NB4 (cell line): ENCODE measurements around the gene MRPL10.

Experiments
- CTCF ChIP-seq: IDR thresholded peaks from one replicate; pipeline ENCODE4 v1.5.1; 2012; ENCODE audit warnings: low read depth, low read length
- MAX ChIP-seq: IDR thresholded peaks from 2 replicates; pipeline ENCODE4 v1.6.1; 2011; ENCODE audit warnings: low read depth, low read length
- POLR2A ChIP-seq: IDR thresholded peaks from 2 replicates; pipeline ENCODE4 v1.6.1; 2011; ENCODE audit warnings: mild to moderate bottlenecking; ENCODE audit not compliant: insufficient read length; ENCODE audit errors: extremely low read depth

- no peak for TF ChIP-seq CTCF
- no peak for TF ChIP-seq MAX
- TF ChIP-seq POLR2A: no peak
Observed at GRCh38 chr17:47875011-47875985, 44.0 kb upstream of the MRPL10 start.
